ENCODE measurements around the gene SCO1.
A peak's percentile ranks its signal among the peaks of the same experiment; 100 is the strongest.

Gene SCO1

DNA sequence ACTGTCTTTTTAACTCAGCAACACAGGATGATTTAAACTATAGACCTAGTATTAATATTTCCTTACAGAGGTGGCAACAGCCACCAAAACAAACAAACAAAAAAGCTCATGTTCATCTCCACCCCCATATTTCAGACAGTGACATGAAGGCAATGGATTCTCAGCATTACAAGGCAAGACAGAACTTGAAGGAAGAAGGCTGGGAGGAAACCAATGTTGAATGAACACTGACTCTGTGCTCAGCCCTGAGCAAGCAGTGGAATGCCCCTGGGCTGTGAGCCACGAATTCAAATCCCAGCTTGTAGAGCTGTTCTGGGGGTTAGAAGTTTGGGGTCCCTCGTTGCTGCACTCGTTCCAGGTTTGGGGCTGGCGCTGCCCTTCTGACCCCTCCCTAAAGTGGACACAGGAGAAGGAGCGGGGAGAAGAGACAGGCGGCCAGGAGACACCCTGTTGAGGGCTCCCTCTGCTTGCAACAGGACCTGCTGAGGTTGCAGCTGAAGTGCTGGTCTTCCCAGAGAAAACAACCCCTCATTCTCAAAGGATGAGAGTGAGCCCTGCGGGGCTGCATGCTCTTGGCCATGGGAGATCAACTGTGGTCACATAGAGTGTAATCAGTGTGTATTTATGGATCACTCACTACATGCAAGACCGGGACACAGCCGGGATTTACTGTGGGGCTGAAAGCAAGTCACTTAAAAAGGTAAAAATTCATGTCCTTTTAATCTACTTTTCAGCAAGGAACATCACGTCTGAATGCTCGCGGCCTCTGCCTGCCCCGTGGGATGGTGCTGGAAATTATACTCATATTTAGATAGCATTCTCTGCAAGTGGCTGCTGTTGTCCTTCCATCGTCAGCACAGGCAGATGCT, 74.5 kb downstream of the SCO1 start:
- peak overlapping the region; percentile 98 for H3K27ac ChIP-seq
- peak; percentile 84 for DNase-seq (ENCODE audit: low read depth, low spot score)

Data from epithelial cell of prostate (primary cell).